Fibroblast of lung (primary cell): Measurements from ENCODE around the gene PMIS2. TPM values are rescaled to one million over a fixed set of nuclear protein-coding genes. Genes with fewer than 3 reads are reported as not detected.

Experiments
- DNase-seq, 2 donors: peaks; one replicate each; pipeline versions ENCODE4 v3.0.0 to v3.0.0-alpha.2; 2010; ENCODE audit warnings: low read depth in 2 of 2
- H2AFZ ChIP-seq: 2 replicates; pipeline ENCODE4 v1.5.1; 2012; ENCODE audit warnings: low read length, control low read depth, inconsistent platforms
- H3K27ac ChIP-seq: 2 replicates; pipeline ENCODE4 v1.5.1; 2011; ENCODE audit warnings: low read length, control low read depth; ENCODE audit not compliant: insufficient read depth
- H3K27me3 ChIP-seq: 2 replicates; pipeline ENCODE4 v1.5.1; 2011; ENCODE audit warnings: mild to moderate bottlenecking, low read length; ENCODE audit not compliant: control insufficient read depth, insufficient read depth
- H3K36me3 ChIP-seq: 2 replicates; pipeline ENCODE4 v1.5.1; 2011; ENCODE audit warnings: low read length; ENCODE audit not compliant: control insufficient read depth, insufficient read depth
- H3K4me1 ChIP-seq: 2 replicates; pipeline ENCODE4 v1.5.1; 2011; ENCODE audit warnings: low read length; ENCODE audit not compliant: control insufficient read depth, insufficient read depth; ENCODE audit errors: extremely low read depth
- H3K4me2 ChIP-seq: 2 replicates; pipeline ENCODE4 v1.5.1; 2011; ENCODE audit warnings: low read length, control low read depth; ENCODE audit not compliant: insufficient read depth; ENCODE audit errors: extremely low read depth
- H3K4me3 ChIP-seq, 4 experiments: fragments of 200-600 bp in 1 of 4; sonication (generic) in 1 of 4; replicated peaks in 1 of 4; 2 replicates each; pipeline ENCODE4 v1.5.1; 2011 to 2016; ENCODE audit warnings: low read length in 4 of 4, low read depth in 3 of 4, mild to moderate bottlenecking in 3 of 4, control low read depth in 2 of 4, inconsistent platforms in 1 of 4, mixed read lengths in 1 of 4; ENCODE audit not compliant: insufficient read depth in 1 of 4; ENCODE audit errors: control extremely low read depth in 1 of 4
- H3K79me2 ChIP-seq: 2 replicates; pipeline ENCODE4 v1.5.1; 2012; ENCODE audit warnings: mild to moderate bottlenecking, low read length, inconsistent platforms; ENCODE audit not compliant: control insufficient read depth, insufficient read depth
- H3K9ac ChIP-seq: 2 replicates; pipeline ENCODE4 v1.5.1; 2011; ENCODE audit warnings: mild to moderate bottlenecking, low read length, control low read depth; ENCODE audit not compliant: insufficient read depth
- H3K9me3 ChIP-seq: 2 replicates; pipeline ENCODE4 v1.5.1; 2012; ENCODE audit warnings: low read depth, low read length; ENCODE audit not compliant: control insufficient read depth, insufficient read depth
- H4K20me1 ChIP-seq: 2 replicates; pipeline ENCODE4 v1.5.1; 2011; ENCODE audit warnings: low read length; ENCODE audit not compliant: control insufficient read depth, insufficient read depth; ENCODE audit errors: extremely low read depth
- CTCF ChIP-seq, 2 donors: IDR thresholded peaks in 1 of 2; conservative IDR thresholded peaks in 1 of 2; 1 replicate in 1 of 2; 2 replicates in 1 of 2; pipeline ENCODE4 v1.5.1; 2011 to 2012; ENCODE audit warnings: low read length in 2 of 2, control low read depth in 1 of 2, inconsistent platforms in 1 of 2, low read depth in 1 of 2, mild to moderate bottlenecking in 1 of 2
- EZH2 ChIP-seq: IDR thresholded peaks from 2 replicates; pipeline ENCODE4 v1.5.1; 2012; ENCODE audit warnings: low read length, control low read depth, mild to moderate bottlenecking; ENCODE audit errors: missing control alignments
- polyA plus RNA-seq, 2 donors: library from polyadenylated mRNA; depleted of rRNA in 1 of 2; stranded (reverse) in 1 of 2; unstranded in 1 of 2; fragments of >200 nt; gene quantifications; 2 replicates each; pipeline ENCODE4 v1.2.1, GENCODE V29; 2011 to 2012; ENCODE audit warnings: missing spikeins in 1 of 2
- total RNA-seq: library from RNA; depleted of rRNA; stranded (reverse); fragments of >200 nt; gene quantifications from 2 replicates; pipeline ENCODE4 v1.2.1, GENCODE V29; 2014

PMIS2 gene
- total and polyA plus RNA-seq, 2 donors (not counting 1 experiment from before 2014, with no cell fraction given): not detected

GRCh38 chr19:35546532-35546931, 39.4 kb upstream of the PMIS2 start:
- Histone ChIP-seq H4K20me1 (no peaks in the 10 kb centered on the region), H2AFZ (no peak overlapping the region), H3K4me2 (peak overlapping the region; percentile 61), H3K27ac (peak overlapping the region; percentile 86), H3K9me3 (no peaks in the 10 kb centered on the region), H3K79me2 (peaks cover 18% of the 10 kb centered on the region), H3K4me3 (peak overlapping the region; percentile 67 to 91 (median 72)), H3K9ac (no peak overlapping the region), H3K4me1 (peaks cover 5% of the 10 kb centered on the region), H3K27me3 (no peaks in the 10 kb centered on the region), H3K36me3 (peaks cover 1% of the 10 kb centered on the region)
- DNase-seq: no peak
- TF ChIP-seq EZH2: no peak
- TF ChIP-seq CTCF (conservative IDR thresholded peaks at IDR 0.05 in 1 of 2, IDR thresholded peaks at IDR 0.05 in 1 of 2; ENCODE audit: low read depth in 1 of 2, low read length in 2 of 2): no peak

- Histone ChIP-seq H3K27ac (no peak overlapping the region), H3K4me1 (peaks cover 5% of the 10 kb centered on the region), H3K9ac (no peak overlapping the region), H2AFZ (no peak overlapping the region), H3K27me3 (peaks cover 2% of the 10 kb centered on the region), H3K9me3 (no peaks in the 10 kb centered on the region), H4K20me1 (no peaks in the 10 kb centered on the region), H3K4me3 (no peak overlapping the region), H3K36me3 (no peaks in the 10 kb centered on the region), H3K4me2 (no peak overlapping the region), H3K79me2 (peaks cover 17% of the 10 kb centered on the region)
- TF ChIP-seq CTCF (conservative IDR thresholded peaks at IDR 0.05 in 1 of 2, IDR thresholded peaks at IDR 0.05 in 1 of 2; ENCODE audit: low read depth in 1 of 2, low read length in 2 of 2) (peak; percentile 53 to 68), EZH2 (no peak)
- DNase-seq: peak; percentile 50 to 70
These were observed 36.7 kb upstream of the PMIS2 start for GRCh38 chr19:35549174-35549788.

GRCh38 chr19:35549879-35550523, 36.0 kb upstream of the PMIS2 start:
- Histone ChIP-seq H3K27me3 (peaks cover 2% of the 10 kb centered on the region), H3K9ac (no peak overlapping the region), H2AFZ (no peak overlapping the region), H3K36me3 (no peaks in the 10 kb centered on the region), H3K4me3 (no peak overlapping the region), H4K20me1 (no peaks in the 10 kb centered on the region), H3K27ac (no peak overlapping the region), H3K9me3 (no peaks in the 10 kb centered on the region), H3K4me2 (no peak overlapping the region), H3K79me2 (peaks cover 11% of the 10 kb centered on the region), H3K4me1 (peaks cover 3% of the 10 kb centered on the region)
- no peak for TF ChIP-seq CTCF (conservative IDR thresholded peaks at IDR 0.05 in 1 of 2, IDR thresholded peaks at IDR 0.05 in 1 of 2; ENCODE audit: low read depth in 1 of 2, low read length in 2 of 2)
- TF ChIP-seq EZH2: no peak
- no peak for DNase-seq
